Measurements from ENCODE around the gene SMARCC1.

DNA sequence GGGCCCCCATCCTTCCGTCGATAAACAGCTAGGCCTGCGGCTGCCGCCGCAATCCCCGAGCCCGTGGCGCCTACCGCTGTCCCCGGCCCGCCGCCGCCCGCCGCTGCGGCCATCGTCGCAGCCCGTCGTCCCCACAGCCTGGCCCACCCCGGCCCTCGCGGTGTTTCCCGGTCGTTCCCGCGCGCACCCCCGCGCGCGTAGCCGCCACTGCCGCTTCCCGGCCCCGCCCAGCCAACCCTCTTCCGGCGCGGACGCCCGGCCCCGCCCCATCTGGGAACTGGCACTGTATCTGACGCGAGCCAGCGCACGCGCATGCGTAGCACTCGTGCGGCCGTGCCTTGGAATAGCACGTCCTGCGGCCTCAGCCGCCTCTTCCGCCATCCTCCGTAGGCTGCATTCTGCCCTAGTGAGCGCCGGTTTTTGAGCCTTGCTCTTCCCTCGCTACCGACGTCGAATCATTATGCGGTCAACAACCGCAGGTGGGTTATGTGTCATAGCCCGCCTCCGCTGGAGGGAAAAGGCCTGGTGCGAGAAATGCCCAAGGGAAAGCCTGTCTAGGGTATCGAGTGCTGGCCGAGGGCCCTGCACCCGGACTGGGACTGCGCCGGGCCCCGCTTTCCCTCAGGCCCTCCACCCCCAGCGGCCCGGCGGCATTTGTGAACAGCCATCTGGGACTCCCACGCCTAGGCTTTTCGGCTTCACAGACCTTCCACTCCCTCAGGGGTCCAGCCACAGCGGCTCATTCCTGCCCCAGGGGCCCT, at the start of gene SMARCC1:
- peak; percentile 87 to 89 for TF ChIP-seq POLR2A (IDR thresholded peaks at IDR 0.05)
- TF ChIP-seq, protein P1, sequence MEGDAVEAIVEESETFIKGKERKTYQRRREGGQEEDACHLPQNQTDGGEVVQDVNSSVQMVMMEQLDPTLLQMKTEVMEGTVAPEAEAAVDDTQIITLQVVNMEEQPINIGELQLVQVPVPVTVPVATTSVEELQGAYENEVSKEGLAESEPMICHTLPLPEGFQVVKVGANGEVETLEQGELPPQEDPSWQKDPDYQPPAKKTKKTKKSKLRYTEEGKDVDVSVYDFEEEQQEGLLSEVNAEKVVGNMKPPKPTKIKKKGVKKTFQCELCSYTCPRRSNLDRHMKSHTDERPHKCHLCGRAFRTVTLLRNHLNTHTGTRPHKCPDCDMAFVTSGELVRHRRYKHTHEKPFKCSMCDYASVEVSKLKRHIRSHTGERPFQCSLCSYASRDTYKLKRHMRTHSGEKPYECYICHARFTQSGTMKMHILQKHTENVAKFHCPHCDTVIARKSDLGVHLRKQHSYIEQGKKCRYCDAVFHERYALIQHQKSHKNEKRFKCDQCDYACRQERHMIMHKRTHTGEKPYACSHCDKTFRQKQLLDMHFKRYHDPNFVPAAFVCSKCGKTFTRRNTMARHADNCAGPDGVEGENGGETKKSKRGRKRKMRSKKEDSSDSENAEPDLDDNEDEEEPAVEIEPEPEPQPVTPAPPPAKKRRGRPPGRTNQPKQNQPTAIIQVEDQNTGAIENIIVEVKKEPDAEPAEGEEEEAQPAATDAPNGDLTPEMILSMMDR (IDR thresholded peaks at IDR 0.05), result peak in 4 of 6 experiments; percentile 3 to 35 (median 28)
